Endothelial cell of umbilical vein (primary cell): ENCODE results near the gene MEF2A.

ENCODE experiments used
- CTCF ChIP-seq, 2 donors: IDR thresholded peaks; 1 replicate in 1 of 2; 2 replicates in 1 of 2; pipeline ENCODE4 v1.5.1; 2011; ENCODE audit warnings: low read length in 2 of 2, mild to moderate bottlenecking in 2 of 2, moderate library complexity in 2 of 2, control low read depth in 1 of 2, inconsistent platforms in 1 of 2, low read depth in 1 of 2; ENCODE audit not compliant: insufficient read depth in 1 of 2; ENCODE audit errors: extremely low read depth in 1 of 2
- EZH2 ChIP-seq: IDR thresholded peaks from 2 replicates; pipeline ENCODE4 v1.6.1; 2012; ENCODE audit warnings: borderline replicate concordance, low read depth, mild to moderate bottlenecking, moderate library complexity, low read length, inconsistent platforms; ENCODE audit not compliant: severe bottlenecking
- MAX ChIP-seq: IDR thresholded peaks from 2 replicates; pipeline ENCODE4 v1.6.1; 2011; ENCODE audit not compliant: insufficient read depth, insufficient read length
- MYC ChIP-seq: IDR thresholded peaks from one replicate; pipeline ENCODE4 v1.6.1; 2011; ENCODE audit warnings: mild to moderate bottlenecking, low read depth, low read length
- POLR2A ChIP-seq: IDR thresholded peaks from 2 replicates; pipeline ENCODE4 v1.6.1; 2012; ENCODE audit warnings: low read depth, mild to moderate bottlenecking, control low read depth, low read length
- POLR2AphosphoS5 ChIP-seq: IDR thresholded peaks from 2 replicates; pipeline ENCODE4 v1.6.1; 2012; ENCODE audit warnings: low read depth, mild to moderate bottlenecking, control low read depth, low read length, moderate library complexity; ENCODE audit not compliant: insufficient read depth

- TF ChIP-seq CTCF (IDR thresholded peaks at IDR 0.05; ENCODE audit: extremely low read depth in 1 of 2, insufficient read depth in 1 of 2, low read depth in 1 of 2, low read length in 2 of 2): no peak
- TF ChIP-seq MYC: no peak
- TF ChIP-seq POLR2A: no peak
- TF ChIP-seq MAX: no peak
- no peak for TF ChIP-seq POLR2AphosphoS5
- TF ChIP-seq EZH2: no peak
These were observed 103.5 kb downstream of the MEF2A start for GRCh38 chr15:99669250-99669649.
